Endothelial cell of umbilical vein (primary cell): ENCODE data around the gene COLQ. TPM values are rescaled to one million over a fixed set of nuclear protein-coding genes. Genes with fewer than 3 reads are reported as not detected.

Experiments
- BruUV-seq: library from RNA; stranded (reverse); fragments of 400-500 nt; replicated peaks from 2 replicates; lab custom pipeline; 2021; lab: Mats Ljungman, UMichigan
- CTCF ChIA-PET: fragments of 300-600, 350-600 bp; sonication (Branson Sonifier 250); formaldehyde crosslinking; loops from one replicate; lab custom pipeline; 2021; ENCODE audit warnings: antibody characterized with exemption, inconsistent platforms; lab: Charles Lee
- POLR2A ChIA-PET: fragments of 300-600, 350-600 bp; sonication (Branson Sonifier 250); formaldehyde crosslinking; loops from one replicate; lab custom pipeline; 2021; ENCODE audit warnings: antibody characterized with exemption, inconsistent platforms; lab: Charles Lee
- DNase-seq: peaks from one replicate; pipeline ENCODE4 v3.0.0-alpha.2; 2011; ENCODE audit warnings: low read depth, low spot score
- FAIRE-seq: peaks from 2 replicates; lab custom pipeline; 2011; peaks lifted over from hg19 to GRCh38; lab: Jason Lieb, UNC
- H2AFZ ChIP-seq: 2 replicates; pipeline ENCODE4 v1.6.0; 2012; ENCODE audit warnings: low read depth, low read length, control low read depth, inconsistent platforms
- H3K27ac ChIP-seq: 2 replicates; pipeline ENCODE4 v1.5.1; 2011; ENCODE audit warnings: low read depth, mild to moderate bottlenecking, control low read depth, low read length, moderate library complexity; ENCODE audit not compliant: insufficient read depth
- H3K27me3 ChIP-seq, 2 experiments: 2 replicates each; pipeline versions ENCODE4 v1.6.0 to v1.6.1; 2011; ENCODE audit warnings: low read length in 2 of 2, mixed read lengths in 1 of 2; ENCODE audit not compliant: control insufficient read depth in 2 of 2, insufficient read depth in 2 of 2
- H3K36me3 ChIP-seq, 2 experiments: 2 replicates in 1 of 2; 3 replicates in 1 of 2; pipeline ENCODE4 v1.5.1; 2011; ENCODE audit warnings: low read length in 2 of 2, mild to moderate bottlenecking in 1 of 2, moderate library complexity in 1 of 2; ENCODE audit not compliant: control insufficient read depth in 2 of 2, insufficient read depth in 2 of 2; ENCODE audit errors: extremely low read depth in 1 of 2
- H3K4me1 ChIP-seq: 3 replicates; pipeline ENCODE4 v1.5.1; 2011; ENCODE audit warnings: mild to moderate bottlenecking, low read length; ENCODE audit not compliant: control insufficient read depth, insufficient read depth; ENCODE audit errors: extremely low read depth
- H3K4me2 ChIP-seq: 2 replicates; pipeline ENCODE4 v1.6.1; 2011; ENCODE audit warnings: low read length, control low read depth, mixed read lengths; ENCODE audit not compliant: insufficient read depth
- H3K4me3 ChIP-seq, 3 experiments: fragments of 200-600 bp in 1 of 3; sonication (generic), shearing (Covaris generic) in 1 of 3; replicated peaks in 1 of 3; 2 replicates each; pipeline ENCODE4 v1.5.1; 2011 to 2016; ENCODE audit warnings: control low read depth in 3 of 3, low read length in 3 of 3, mild to moderate bottlenecking in 2 of 3, inconsistent platforms in 1 of 3, low read depth in 1 of 3, moderate library complexity in 1 of 3; ENCODE audit not compliant: insufficient read depth in 1 of 3
- H3K79me2 ChIP-seq: 2 replicates; pipeline ENCODE4 v1.6.0; 2012; ENCODE audit warnings: low read length, inconsistent platforms; ENCODE audit not compliant: control insufficient read depth, insufficient read depth
- H3K9ac ChIP-seq: replicated peaks from 2 replicates; pipeline ENCODE3; 2011; ENCODE audit warnings: low read length, control low read depth; ENCODE audit not compliant: insufficient read depth; ENCODE audit errors: extremely low read depth
- H3K9me1 ChIP-seq: replicated peaks from 3 replicates; pipeline ENCODE4 v1.6.0; 2011; ENCODE audit warnings: mild to moderate bottlenecking, low read length; ENCODE audit not compliant: control insufficient read depth, insufficient read depth; ENCODE audit errors: extremely low read depth
- H3K9me3 ChIP-seq: replicated peaks from 2 replicates; pipeline ENCODE4 v1.5.1; 2012; ENCODE audit warnings: low read length, inconsistent platforms; ENCODE audit not compliant: control insufficient read depth, insufficient read depth
- H4K20me1 ChIP-seq: replicated peaks from 2 replicates; pipeline ENCODE3; 2011; ENCODE audit warnings: mild to moderate bottlenecking, low read length; ENCODE audit not compliant: control insufficient read depth, insufficient read depth; ENCODE audit errors: extremely low read depth
- EZH2 ChIP-seq: IDR thresholded peaks from 2 replicates; pipeline ENCODE4 v1.6.1; 2012; ENCODE audit warnings: borderline replicate concordance, low read depth, mild to moderate bottlenecking, moderate library complexity, low read length, inconsistent platforms; ENCODE audit not compliant: severe bottlenecking
- FOS ChIP-seq: IDR thresholded peaks from 2 replicates; pipeline ENCODE4 v1.6.1; 2011; ENCODE audit warnings: mild to moderate bottlenecking, low read length, moderate library complexity, borderline replicate concordance; ENCODE audit not compliant: insufficient read depth
- GATA2 ChIP-seq: IDR thresholded peaks from 2 replicates; pipeline ENCODE4 v1.7.0; 2011; ENCODE audit warnings: low read depth, mild to moderate bottlenecking, moderate library complexity, mixed read lengths, low read length; ENCODE audit not compliant: insufficient read length, insufficient read depth
- JUN ChIP-seq: IDR thresholded peaks from 2 replicates; pipeline ENCODE4 v1.6.1; 2011; ENCODE audit warnings: borderline replicate concordance, low read depth; ENCODE audit not compliant: insufficient read length, insufficient read depth
- MYC ChIP-seq: IDR thresholded peaks from one replicate; pipeline ENCODE4 v1.6.1; 2011; ENCODE audit warnings: mild to moderate bottlenecking, low read depth, low read length
- POLR2A ChIP-seq: IDR thresholded peaks from 2 replicates; pipeline ENCODE4 v1.6.1; 2012; ENCODE audit warnings: low read depth, mild to moderate bottlenecking, control low read depth, low read length
- POLR2AphosphoS5 ChIP-seq: IDR thresholded peaks from 2 replicates; pipeline ENCODE4 v1.6.1; 2012; ENCODE audit warnings: low read depth, mild to moderate bottlenecking, control low read depth, low read length, moderate library complexity; ENCODE audit not compliant: insufficient read depth
- dilution Hi-C: fragments of 300-500 bp; cut with MboI; formaldehyde crosslinking; loops from one replicate; pipeline ENCODE4 v1.15.0; 2019; ENCODE audit warnings: low sequenced_read_pairs; ENCODE audit not compliant: extremely low pct_ligation_motif_present
- intact Hi-C: fragments of 100-400 bp; cut with micrococcal nuclease; formaldehyde crosslinking; loops from one replicate; pipeline ENCODE4 v1.10.0; 2022
- polyA plus RNA-seq, 4 experiments: library from polyadenylated mRNA; depleted of rRNA in 3 of 4; stranded (reverse) in 3 of 4; unstranded in 1 of 4; fragments of >200 nt; gene quantifications; 2 replicates each; pipeline versions ENCODE4 v1.2.1 to v1.2.3, GENCODE V29; 2011 to 2012; ENCODE audit warnings: missing spikeins in 1 of 4
- total RNA-seq: library from RNA; stranded (reverse); gene quantifications from 2 replicates; pipeline ENCODE4 v1.2.3, GENCODE V29; 2021
- TF ChIP-seq, protein P1 (sequence below): IDR thresholded peaks from 2 replicates; pipeline ENCODE4 v1.6.1; 2011; ENCODE audit not compliant: insufficient read depth, insufficient read length
- TF ChIP-seq, protein P2 (sequence below), 2 donors: IDR thresholded peaks; 1 replicate in 1 of 2; 2 replicates in 1 of 2; pipeline ENCODE4 v1.5.1; 2011; ENCODE audit warnings: low read length in 2 of 2, mild to moderate bottlenecking in 2 of 2, moderate library complexity in 2 of 2, control low read depth in 1 of 2, inconsistent platforms in 1 of 2, low read depth in 1 of 2; ENCODE audit not compliant: insufficient read depth in 1 of 2; ENCODE audit errors: extremely low read depth in 1 of 2

Gene COLQ
- total and polyA plus RNA-seq, 2 donors (not counting 3 experiments of a cell fraction or from before 2014, with no cell fraction given), result 2.0 to 2.3 TPM

DNA sequence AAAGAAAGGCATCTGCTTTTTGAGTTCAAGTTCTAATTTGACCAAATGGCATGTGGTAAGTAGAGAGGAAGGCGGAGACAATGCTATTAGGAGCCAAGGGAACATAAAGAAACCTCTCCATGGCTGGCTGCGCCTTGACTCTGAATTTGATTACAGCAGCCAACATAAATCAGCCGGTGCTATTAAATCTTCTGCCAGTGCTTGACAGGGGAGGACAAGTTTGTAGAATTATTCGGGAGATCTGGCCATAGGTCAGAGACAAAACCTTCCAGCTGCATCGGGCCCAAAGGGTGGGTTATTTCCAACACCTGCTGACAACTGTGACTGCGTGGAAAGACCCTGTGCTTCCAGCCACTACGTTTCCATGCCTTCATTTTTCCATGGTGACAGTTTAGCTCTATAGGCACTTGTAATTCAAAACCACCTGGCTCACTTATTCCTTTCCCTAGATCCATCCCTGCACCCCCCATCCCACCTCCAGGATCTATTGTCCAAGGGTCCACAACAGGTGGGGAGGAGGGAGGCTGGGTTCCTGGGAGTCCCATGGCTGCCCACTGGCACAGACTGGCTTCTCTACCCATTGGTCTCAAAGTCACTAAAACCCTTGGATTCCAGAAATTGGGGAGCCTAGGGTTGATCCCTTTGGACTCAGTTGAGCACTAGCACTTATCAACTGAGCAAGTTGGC, 15.9 kb downstream of the COLQ start:
- H3K4me1 ChIP-seq, result no peaks in the 10 kb centered on the region
- H3K4me3 ChIP-seq, result no peak overlapping the region
- ChIA-PET POLR2A (no interaction called here), CTCF (no interaction called here)
- no peak for FAIRE-seq
- H3K4me2 ChIP-seq, result no peak overlapping the region
- no peak for DNase-seq
- no TSS peak for BruUV-seq
- dilution Hi-C loops (no loop called here), intact Hi-C loops (no loop called here)
- H3K27ac ChIP-seq, result no peak overlapping the region
- no peak overlapping the region for H3K9ac ChIP-seq
- H3K9me1 ChIP-seq, result no peaks in the 10 kb centered on the region
- H3K9me3 ChIP-seq, result no peaks in the 10 kb centered on the region
- TF ChIP-seq FOS, result no peak
- no peak for TF ChIP-seq POLR2A
- TF ChIP-seq, protein P1, sequence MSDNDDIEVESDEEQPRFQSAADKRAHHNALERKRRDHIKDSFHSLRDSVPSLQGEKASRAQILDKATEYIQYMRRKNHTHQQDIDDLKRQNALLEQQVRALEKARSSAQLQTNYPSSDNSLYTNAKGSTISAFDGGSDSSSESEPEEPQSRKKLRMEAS, result no peak
- TF ChIP-seq EZH2, result no peak
- TF ChIP-seq, protein P2, sequence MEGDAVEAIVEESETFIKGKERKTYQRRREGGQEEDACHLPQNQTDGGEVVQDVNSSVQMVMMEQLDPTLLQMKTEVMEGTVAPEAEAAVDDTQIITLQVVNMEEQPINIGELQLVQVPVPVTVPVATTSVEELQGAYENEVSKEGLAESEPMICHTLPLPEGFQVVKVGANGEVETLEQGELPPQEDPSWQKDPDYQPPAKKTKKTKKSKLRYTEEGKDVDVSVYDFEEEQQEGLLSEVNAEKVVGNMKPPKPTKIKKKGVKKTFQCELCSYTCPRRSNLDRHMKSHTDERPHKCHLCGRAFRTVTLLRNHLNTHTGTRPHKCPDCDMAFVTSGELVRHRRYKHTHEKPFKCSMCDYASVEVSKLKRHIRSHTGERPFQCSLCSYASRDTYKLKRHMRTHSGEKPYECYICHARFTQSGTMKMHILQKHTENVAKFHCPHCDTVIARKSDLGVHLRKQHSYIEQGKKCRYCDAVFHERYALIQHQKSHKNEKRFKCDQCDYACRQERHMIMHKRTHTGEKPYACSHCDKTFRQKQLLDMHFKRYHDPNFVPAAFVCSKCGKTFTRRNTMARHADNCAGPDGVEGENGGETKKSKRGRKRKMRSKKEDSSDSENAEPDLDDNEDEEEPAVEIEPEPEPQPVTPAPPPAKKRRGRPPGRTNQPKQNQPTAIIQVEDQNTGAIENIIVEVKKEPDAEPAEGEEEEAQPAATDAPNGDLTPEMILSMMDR (IDR thresholded peaks at IDR 0.05; ENCODE audit: extremely low read depth in 1 of 2, insufficient read depth in 1 of 2, low read depth in 1 of 2, low read length in 2 of 2), result no peak
- TF ChIP-seq POLR2AphosphoS5, result no peak
- TF ChIP-seq MYC, result no peak
- no peak for TF ChIP-seq GATA2
- TF ChIP-seq JUN, result no peak
- no peaks in the 10 kb centered on the region for H3K36me3 ChIP-seq
- no peaks in the 10 kb centered on the region for H3K79me2 ChIP-seq
- no peaks in the 10 kb centered on the region for H4K20me1 ChIP-seq
- H3K27me3 ChIP-seq, result peaks cover 3 to 4% of the 10 kb centered on the region in 2 experiments
- no peak overlapping the region for H2AFZ ChIP-seq
